ENCODE data around the gene SPINK6.

The SPINK6 gene

GRCh38 chr5:148202531-148203203, at the start of gene SPINK6:
SPINK6 (plus strand) TSS chr5:148203042; CDS start chr5:148203097, 55 bp downstream.
- DNase-seq (ENCODE audit: low spot score) = peak; percentile 50

- no peak for DNase-seq (ENCODE audit: low spot score)
These were observed 46.2 kb upstream of the SPINK6 start for GRCh38 chr5:148156609-148157008.

- DNase-seq (ENCODE audit: low spot score) = no peak
These were observed 40.8 kb upstream of the SPINK6 start for GRCh38 chr5:148162038-148162437.

GRCh38 chr5:148163345-148163744, 39.5 kb upstream of the SPINK6 start:
- DNase-seq (ENCODE audit: low spot score) = no peak

- DNase-seq (ENCODE audit: low spot score) = no peak
These were observed 36.1 kb upstream of the SPINK6 start for GRCh38 chr5:148166550-148167283.

- no peak for DNase-seq (ENCODE audit: low spot score)
These were observed 34.6 kb upstream of the SPINK6 start, which contains the start of gene SPINK14 for GRCh38 chr5:148168246-148168645. SPINK14 (plus strand) TSS chr5:148168546; CDS start chr5:148169733, 1,187 bp downstream.

GRCh38 chr5:148172377-148172776, 30.5 kb upstream of the SPINK6 start:
- DNase-seq (ENCODE audit: low spot score) = no peak

- no peak for DNase-seq (ENCODE audit: low spot score)
These were observed 26.4 kb upstream of the SPINK6 start for GRCh38 chr5:148176480-148176879.

- DNase-seq (ENCODE audit: low spot score) = no peak
These were observed 25.6 kb upstream of the SPINK6 start for GRCh38 chr5:148177207-148177606.

GRCh38 chr5:148179234-148179824, 23.5 kb upstream of the SPINK6 start:
- DNase-seq (ENCODE audit: low spot score) = peak; percentile 64

- peak; percentile 67 for DNase-seq (ENCODE audit: low spot score)
These were observed 16.4 kb upstream of the SPINK6 start for GRCh38 chr5:148186248-148187003.

GRCh38 chr5:148191010-148191409, 11.8 kb upstream of the SPINK6 start:
- DNase-seq (ENCODE audit: low spot score) = no peak

GRCh38 chr5:148193202-148193601, 9.6 kb upstream of the SPINK6 start:
- DNase-seq (ENCODE audit: low spot score) = no peak

- DNase-seq (ENCODE audit: low spot score) = no peak
These were observed 1.7 kb upstream of the SPINK6 start for GRCh38 chr5:148201151-148201550.

- DNase-seq (ENCODE audit: low spot score) = no peak
These were observed 2.4 kb downstream of the SPINK6 start for GRCh38 chr5:148205044-148205806.

GRCh38 chr5:148205865-148206264, 3.0 kb downstream of the SPINK6 start:
- no peak for DNase-seq (ENCODE audit: low spot score)

GRCh38 chr5:148206620-148207019, 3.8 kb downstream of the SPINK6 start:
- no peak for DNase-seq (ENCODE audit: low spot score)

GRCh38 chr5:148208226-148208625, 5.4 kb downstream of the SPINK6 start:
- DNase-seq (ENCODE audit: low spot score) = no peak

- no peak for DNase-seq (ENCODE audit: low spot score)
These were observed 6.4 kb downstream of the SPINK6 start for GRCh38 chr5:148209151-148209770.

GRCh38 chr5:148214665-148215185, 11.9 kb downstream of the SPINK6 start:
- DNase-seq (ENCODE audit: low spot score) = no peak

GRCh38 chr5:148221508-148221907, 18.7 kb downstream of the SPINK6 start:
- no peak for DNase-seq (ENCODE audit: low spot score)
